Measurements from ENCODE around the gene SLC38A2. TPM values are rescaled to one million over a fixed set of nuclear protein-coding genes. Genes with fewer than 3 reads are reported as not detected.

SLC38A2 gene
- total RNA-seq, 4 donors from 2014 or later, result 379 to 669 (median 479) TPM

DNA sequence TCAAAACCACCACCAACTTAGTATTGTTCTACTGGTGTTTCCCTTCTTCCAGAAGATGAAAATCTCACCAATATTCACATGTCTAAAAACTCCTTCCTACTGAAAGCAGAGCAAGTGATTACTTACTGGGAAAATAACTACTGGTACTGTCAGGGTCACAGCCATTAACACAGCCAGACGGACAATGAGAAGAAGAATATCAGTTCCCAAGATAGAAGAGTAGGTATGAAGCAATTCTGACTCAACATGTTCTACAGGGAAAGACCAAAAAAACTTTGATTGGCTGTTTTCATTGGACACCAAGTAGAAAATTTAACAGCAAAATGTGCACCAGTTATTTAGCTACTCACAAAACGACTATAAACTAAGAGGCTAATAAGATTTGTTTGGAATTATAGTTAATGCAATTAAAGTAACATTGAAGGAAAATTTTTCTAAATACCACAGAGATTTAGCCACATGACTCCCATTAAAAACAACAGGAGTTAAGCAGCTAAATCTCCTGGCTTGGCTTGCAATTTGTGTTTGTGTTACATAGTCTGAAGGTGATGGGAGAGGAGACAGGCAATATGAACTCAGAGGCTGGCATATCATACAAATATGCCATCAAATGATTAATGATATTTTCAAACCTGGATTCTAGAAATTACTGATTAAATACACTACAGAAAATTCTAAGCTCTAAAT lies 9.5 kb downstream of the SLC38A2 start:
- DNase-seq (ENCODE audit: low spot score) (no peak), ATAC-seq (ENCODE audit: low FRiP score) (no peak)

DNA sequence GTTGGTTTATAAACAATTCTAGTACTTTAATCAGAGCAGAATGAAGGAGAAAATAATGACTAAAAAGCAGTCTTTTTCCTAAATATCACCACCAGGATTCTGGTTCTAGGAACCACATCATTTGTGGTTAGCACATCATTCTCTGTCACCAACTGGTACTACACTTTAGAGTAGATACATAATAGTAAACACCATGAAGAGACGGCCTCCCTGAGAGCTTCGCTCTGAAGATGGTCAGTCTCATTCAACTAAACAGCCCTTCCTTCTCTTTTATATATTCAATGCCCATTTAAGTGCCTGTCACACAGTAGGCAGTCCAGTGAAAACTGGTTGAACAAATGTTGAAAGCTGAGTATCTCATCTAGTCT lies 10.9 kb downstream of the SLC38A2 start:
- TF ChIP-seq, protein P1, sequence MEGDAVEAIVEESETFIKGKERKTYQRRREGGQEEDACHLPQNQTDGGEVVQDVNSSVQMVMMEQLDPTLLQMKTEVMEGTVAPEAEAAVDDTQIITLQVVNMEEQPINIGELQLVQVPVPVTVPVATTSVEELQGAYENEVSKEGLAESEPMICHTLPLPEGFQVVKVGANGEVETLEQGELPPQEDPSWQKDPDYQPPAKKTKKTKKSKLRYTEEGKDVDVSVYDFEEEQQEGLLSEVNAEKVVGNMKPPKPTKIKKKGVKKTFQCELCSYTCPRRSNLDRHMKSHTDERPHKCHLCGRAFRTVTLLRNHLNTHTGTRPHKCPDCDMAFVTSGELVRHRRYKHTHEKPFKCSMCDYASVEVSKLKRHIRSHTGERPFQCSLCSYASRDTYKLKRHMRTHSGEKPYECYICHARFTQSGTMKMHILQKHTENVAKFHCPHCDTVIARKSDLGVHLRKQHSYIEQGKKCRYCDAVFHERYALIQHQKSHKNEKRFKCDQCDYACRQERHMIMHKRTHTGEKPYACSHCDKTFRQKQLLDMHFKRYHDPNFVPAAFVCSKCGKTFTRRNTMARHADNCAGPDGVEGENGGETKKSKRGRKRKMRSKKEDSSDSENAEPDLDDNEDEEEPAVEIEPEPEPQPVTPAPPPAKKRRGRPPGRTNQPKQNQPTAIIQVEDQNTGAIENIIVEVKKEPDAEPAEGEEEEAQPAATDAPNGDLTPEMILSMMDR (IDR thresholded peaks at IDR 0.05), result no peak
- ATAC-seq (ENCODE audit: low FRiP score), result no peak
- no peak for DNase-seq (ENCODE audit: low spot score)

More for the DNA sequence above, 9.5 kb downstream of the SLC38A2 start:
- TF ChIP-seq, protein P1 (IDR thresholded peaks at IDR 0.05), result no peak

DNA sequence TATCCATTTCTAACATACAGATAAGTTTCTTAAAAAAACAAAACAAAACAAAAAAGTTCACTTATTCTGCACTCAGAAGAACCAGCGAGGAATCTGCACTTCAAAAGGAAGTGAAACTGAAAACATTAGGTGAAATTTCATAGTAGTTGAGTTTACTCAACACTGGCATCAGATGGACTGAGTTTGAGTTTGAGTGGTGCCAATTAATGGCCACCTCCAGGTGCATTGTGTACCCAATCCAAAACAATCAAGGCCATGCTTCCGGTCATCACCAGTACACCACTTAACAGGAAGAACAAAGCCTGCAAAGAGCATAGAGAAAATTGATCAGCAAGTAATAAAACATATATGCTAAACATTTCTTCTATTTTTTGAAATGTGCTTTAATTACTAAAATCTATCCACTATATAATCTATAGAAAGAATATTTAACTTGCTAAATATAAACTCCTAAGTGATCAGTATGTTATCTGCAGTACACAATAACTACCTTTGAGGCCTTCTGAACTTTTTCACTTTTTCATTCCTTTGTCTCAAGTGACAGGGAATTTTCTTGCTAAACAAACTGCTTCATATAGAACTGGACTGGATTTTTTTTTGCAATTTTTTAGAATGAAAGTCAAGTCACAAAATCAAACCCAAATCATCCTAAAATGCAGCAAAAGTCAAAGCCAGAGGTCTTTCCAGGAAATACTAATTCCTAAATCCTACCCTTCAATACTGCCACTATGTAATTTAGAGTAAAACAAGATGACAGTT lies 11.5 kb downstream of the SLC38A2 start:
- ATAC-seq (ENCODE audit: low FRiP score) (no peak), DNase-seq (ENCODE audit: low spot score) (no peak)
- TF ChIP-seq, protein P1 (IDR thresholded peaks at IDR 0.05), result no peak

DNA sequence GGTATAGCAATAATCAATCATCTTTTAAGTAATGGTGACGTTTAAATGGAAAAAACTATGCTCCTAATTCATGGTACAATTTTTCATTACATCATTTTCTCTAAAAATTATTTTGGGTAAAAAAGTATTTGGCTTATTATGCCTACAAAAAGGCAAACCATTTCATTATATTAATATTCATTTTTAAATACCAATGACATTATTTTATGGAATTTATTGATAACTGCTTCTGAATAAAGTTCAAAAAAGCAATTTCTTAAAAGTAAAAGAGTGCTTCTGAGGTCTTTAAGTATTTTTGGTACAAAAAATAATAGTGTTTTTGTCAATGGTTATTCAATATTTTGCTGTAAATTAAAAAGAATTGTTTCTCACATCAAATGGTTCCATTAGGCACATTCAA lies 12.2 kb downstream of the SLC38A2 start:
- TF ChIP-seq, protein P1 (IDR thresholded peaks at IDR 0.05), result no peak
- ATAC-seq (ENCODE audit: low FRiP score) (no peak), DNase-seq (ENCODE audit: low spot score) (no peak)

DNA sequence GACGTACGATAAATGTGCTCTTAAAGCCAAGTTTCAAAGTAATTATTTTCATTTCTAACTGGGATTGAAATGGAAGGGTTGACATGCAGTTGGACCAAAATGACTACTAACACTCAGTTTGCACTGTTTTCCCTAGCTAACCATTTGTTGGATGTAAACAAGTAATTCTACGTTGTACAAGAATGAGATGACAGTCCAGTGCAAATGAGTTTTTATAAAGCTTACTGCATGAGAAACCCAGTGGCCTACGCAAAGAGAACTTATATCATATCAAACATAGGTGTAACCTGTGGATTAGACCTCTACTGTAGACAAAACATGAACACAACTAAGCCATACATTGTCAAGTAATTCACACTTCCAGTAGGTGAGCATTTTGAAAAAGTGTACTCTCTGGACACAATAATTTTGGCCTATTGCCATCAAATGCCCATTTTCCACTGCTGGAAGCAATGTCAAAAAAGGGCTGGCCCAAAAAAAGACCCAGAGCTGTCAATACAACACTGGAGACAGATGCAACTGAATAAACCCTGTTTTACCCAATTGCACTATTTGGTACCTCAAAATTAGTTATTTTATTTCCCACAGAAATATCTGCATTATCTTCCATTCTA lies 12.8 kb downstream of the SLC38A2 start:
- TF ChIP-seq, protein P1 (IDR thresholded peaks at IDR 0.05), result no peak
- DNase-seq (ENCODE audit: low spot score) (no peak), ATAC-seq (ENCODE audit: low FRiP score) (no peak)

DNA sequence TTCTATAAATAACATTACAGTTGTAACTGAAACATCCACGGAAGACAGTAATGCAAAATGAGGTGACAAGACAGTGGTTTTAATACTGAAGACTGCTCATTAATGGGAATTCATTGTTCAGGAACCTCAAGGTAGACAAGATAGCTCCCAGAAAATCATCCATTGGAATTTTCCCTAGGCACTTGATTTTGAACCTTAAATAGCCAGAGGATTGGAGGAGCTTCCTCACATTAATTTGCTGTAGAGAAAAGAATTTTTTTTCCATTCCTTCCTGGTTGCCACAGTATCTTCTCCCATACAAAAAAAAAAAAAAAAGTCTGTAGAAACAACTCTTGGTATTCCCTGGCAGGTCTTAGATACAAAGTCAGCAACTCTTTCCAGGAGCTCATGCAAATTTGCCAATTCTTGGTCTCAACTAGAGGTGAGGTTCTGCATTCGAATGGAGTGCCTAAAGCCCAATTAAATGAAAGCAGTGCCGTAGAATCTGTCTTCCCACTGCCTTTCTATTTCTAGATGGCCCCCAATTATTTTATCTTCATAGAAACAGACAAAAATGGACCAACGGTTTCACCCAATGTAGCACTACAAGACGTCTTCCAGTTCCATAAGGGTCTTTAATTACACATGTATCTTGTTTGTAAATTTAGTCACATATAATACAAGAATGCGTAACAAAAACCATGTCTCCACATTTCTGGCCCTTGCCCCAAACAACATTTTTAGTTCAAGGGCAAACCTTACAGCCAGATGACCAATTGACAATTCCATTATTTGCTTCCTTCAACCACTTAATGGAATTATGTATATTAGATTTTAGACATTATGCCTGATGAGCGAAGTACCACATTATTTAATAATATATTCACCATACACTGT lies 13.5 kb downstream of the SLC38A2 start:
- DNase-seq (ENCODE audit: low spot score) (no peak), ATAC-seq (ENCODE audit: low FRiP score) (no peak)
- TF ChIP-seq, protein P1 (IDR thresholded peaks at IDR 0.05), result no peak

Measured in omental fat pad (tissue), 4 donors.